ENCODE data around the gene SLC39A11.

The SLC39A11 gene

GRCh38 chr17:73042809-73043685, 49.4 kb downstream of the SLC39A11 start:
- no peak for DNase-seq (ENCODE audit: low read depth)

- DNase-seq (ENCODE audit: low read depth) = no peak
Observed at GRCh38 chr17:73042225-73042624, 50.3 kb downstream of the SLC39A11 start.

GRCh38 chr17:73039282-73039681, 53.2 kb downstream of the SLC39A11 start:
- DNase-seq (ENCODE audit: low read depth) = no peak

GRCh38 chr17:73031472-73031871, 61.0 kb downstream of the SLC39A11 start:
- no peak for DNase-seq (ENCODE audit: low read depth)

GRCh38 chr17:73030995-73031394, 61.5 kb downstream of the SLC39A11 start:
- DNase-seq (ENCODE audit: low read depth) = no peak

GRCh38 chr17:73030501-73030921, 62.0 kb downstream of the SLC39A11 start:
- DNase-seq (ENCODE audit: low read depth) = no peak

- no peak for DNase-seq (ENCODE audit: low read depth)
Observed at GRCh38 chr17:73029991-73030390, 62.5 kb downstream of the SLC39A11 start.

- no peak for DNase-seq (ENCODE audit: low read depth)
Observed at GRCh38 chr17:73029021-73029420, 63.5 kb downstream of the SLC39A11 start.

- DNase-seq (ENCODE audit: low read depth) = no peak
Observed at GRCh38 chr17:73028299-73028755, 64.2 kb downstream of the SLC39A11 start.

GRCh38 chr17:73027130-73027741, 65.3 kb downstream of the SLC39A11 start:
- DNase-seq (ENCODE audit: low read depth) = no peak

GRCh38 chr17:73025041-73025560, 67.4 kb downstream of the SLC39A11 start:
- DNase-seq (ENCODE audit: low read depth) = no peak

- DNase-seq (ENCODE audit: low read depth) = no peak
Observed at GRCh38 chr17:73023759-73024158, 68.7 kb downstream of the SLC39A11 start.

- DNase-seq (ENCODE audit: low read depth) = no peak
Observed at GRCh38 chr17:73022694-73023093, 69.8 kb downstream of the SLC39A11 start.

- no peak for DNase-seq (ENCODE audit: low read depth)
Observed at GRCh38 chr17:73021771-73022170, 70.7 kb downstream of the SLC39A11 start.

- DNase-seq (ENCODE audit: low read depth) = no peak
Observed at GRCh38 chr17:73020110-73020509, 72.4 kb downstream of the SLC39A11 start.

GRCh38 chr17:73018599-73018998, 73.9 kb downstream of the SLC39A11 start:
- no peak for DNase-seq (ENCODE audit: low read depth)

GRCh38 chr17:73017658-73018057, 74.8 kb downstream of the SLC39A11 start:
- DNase-seq (ENCODE audit: low read depth) = no peak

- DNase-seq (ENCODE audit: low read depth) = no peak
Observed at GRCh38 chr17:73015722-73016276, 76.7 kb downstream of the SLC39A11 start.

GRCh38 chr17:73013816-73014663, 78.4 kb downstream of the SLC39A11 start:
- no peak for DNase-seq (ENCODE audit: low read depth)

- no peak for DNase-seq (ENCODE audit: low read depth)
Observed at GRCh38 chr17:73013301-73013700, 79.2 kb downstream of the SLC39A11 start.

GRCh38 chr17:73011016-73011486, 81.4 kb downstream of the SLC39A11 start:
- DNase-seq (ENCODE audit: low read depth) = no peak

- DNase-seq (ENCODE audit: low read depth) = no peak
Observed at GRCh38 chr17:73010414-73010813, 82.1 kb downstream of the SLC39A11 start.

Data from T follicular helper cell (primary cell).